ENCODE measurements around the gene CASZ1.

The CASZ1 gene

GRCh38 chr1:10787286-10787685 lies 9.2 kb downstream of the CASZ1 start:
- DNase-seq (ENCODE audit: low spot score) = no peak
- H3K9me3 ChIP-seq (ENCODE audit: severe bottlenecking) = no peaks in the 10 kb centered on the region
- H3K4me3 ChIP-seq (ENCODE audit: severe bottlenecking) = no peak overlapping the region
- H3K27me3 ChIP-seq (ENCODE audit: insufficient read depth, poor library complexity, severe bottlenecking) = peaks cover 12% of the 10 kb centered on the region
- H3K36me3 ChIP-seq (ENCODE audit: low read depth) = no peaks in the 10 kb centered on the region
- no peak for ATAC-seq (ENCODE audit: low read depth)
- no peaks in the 10 kb centered on the region for H3K4me1 ChIP-seq (ENCODE audit: insufficient read depth, poor library complexity, severe bottlenecking)
- TF ChIP-seq CTCF (IDR thresholded peaks at IDR 0.05; ENCODE audit: poor library complexity, severe bottlenecking) = no peak
- H3K27ac ChIP-seq (ENCODE audit: poor library complexity, severe bottlenecking) = no peak overlapping the region

- TF ChIP-seq CTCF (IDR thresholded peaks at IDR 0.05; ENCODE audit: poor library complexity, severe bottlenecking) = no peak
- Histone ChIP-seq H3K4me3 (ENCODE audit: severe bottlenecking) (no peak overlapping the region), H3K36me3 (ENCODE audit: low read depth) (no peaks in the 10 kb centered on the region), H3K4me1 (ENCODE audit: insufficient read depth, poor library complexity, severe bottlenecking) (no peaks in the 10 kb centered on the region), H3K27ac (ENCODE audit: poor library complexity, severe bottlenecking) (no peak overlapping the region), H3K27me3 (ENCODE audit: insufficient read depth, poor library complexity, severe bottlenecking) (peaks cover 3% of the 10 kb centered on the region), H3K9me3 (ENCODE audit: severe bottlenecking) (no peaks in the 10 kb centered on the region)
- DNase-seq (ENCODE audit: low spot score) (no peak), ATAC-seq (ENCODE audit: low read depth) (no peak)
Measured at GRCh38 chr1:10785728-10786638, 10.5 kb downstream of the CASZ1 start.

GRCh38 chr1:10784998-10785727 lies 11.3 kb downstream of the CASZ1 start:
- DNase-seq (ENCODE audit: low spot score) = no peak
- TF ChIP-seq CTCF (IDR thresholded peaks at IDR 0.05; ENCODE audit: poor library complexity, severe bottlenecking) = no peak
- no peaks in the 10 kb centered on the region for H3K9me3 ChIP-seq (ENCODE audit: severe bottlenecking)
- ATAC-seq (ENCODE audit: low read depth) = no peak
- no peaks in the 10 kb centered on the region for H3K4me1 ChIP-seq (ENCODE audit: insufficient read depth, poor library complexity, severe bottlenecking)
- no peak overlapping the region for H3K27ac ChIP-seq (ENCODE audit: poor library complexity, severe bottlenecking)
- H3K4me3 ChIP-seq (ENCODE audit: severe bottlenecking) = no peak overlapping the region
- H3K36me3 ChIP-seq (ENCODE audit: low read depth) = no peaks in the 10 kb centered on the region
- H3K27me3 ChIP-seq (ENCODE audit: insufficient read depth, poor library complexity, severe bottlenecking) = no peaks in the 10 kb centered on the region

GRCh38 chr1:10782491-10783244 lies 13.8 kb downstream of the CASZ1 start:
- TF ChIP-seq CTCF (IDR thresholded peaks at IDR 0.05; ENCODE audit: poor library complexity, severe bottlenecking) = no peak
- Histone ChIP-seq H3K36me3 (ENCODE audit: low read depth) (no peaks in the 10 kb centered on the region), H3K4me1 (ENCODE audit: insufficient read depth, poor library complexity, severe bottlenecking) (peaks cover 9% of the 10 kb centered on the region), H3K9me3 (ENCODE audit: severe bottlenecking) (no peaks in the 10 kb centered on the region), H3K27me3 (ENCODE audit: insufficient read depth, poor library complexity, severe bottlenecking) (no peaks in the 10 kb centered on the region), H3K4me3 (ENCODE audit: severe bottlenecking) (no peak overlapping the region), H3K27ac (ENCODE audit: poor library complexity, severe bottlenecking) (no peak overlapping the region)
- DNase-seq (ENCODE audit: low spot score) (no peak), ATAC-seq (ENCODE audit: low read depth) (no peak)
